HG02763 (cell line): ENCODE results near the gene KMT2B.

Experiments
- ATAC-seq: cut with Tn5 transposase; IDR thresholded peaks from one replicate; pipeline ENCODE4 v1.9.1; 2021; ENCODE audit warnings: mild to moderate bottlenecking, moderate library complexity; ENCODE audit not compliant: unreplicated experiment

Gene KMT2B

DNA sequence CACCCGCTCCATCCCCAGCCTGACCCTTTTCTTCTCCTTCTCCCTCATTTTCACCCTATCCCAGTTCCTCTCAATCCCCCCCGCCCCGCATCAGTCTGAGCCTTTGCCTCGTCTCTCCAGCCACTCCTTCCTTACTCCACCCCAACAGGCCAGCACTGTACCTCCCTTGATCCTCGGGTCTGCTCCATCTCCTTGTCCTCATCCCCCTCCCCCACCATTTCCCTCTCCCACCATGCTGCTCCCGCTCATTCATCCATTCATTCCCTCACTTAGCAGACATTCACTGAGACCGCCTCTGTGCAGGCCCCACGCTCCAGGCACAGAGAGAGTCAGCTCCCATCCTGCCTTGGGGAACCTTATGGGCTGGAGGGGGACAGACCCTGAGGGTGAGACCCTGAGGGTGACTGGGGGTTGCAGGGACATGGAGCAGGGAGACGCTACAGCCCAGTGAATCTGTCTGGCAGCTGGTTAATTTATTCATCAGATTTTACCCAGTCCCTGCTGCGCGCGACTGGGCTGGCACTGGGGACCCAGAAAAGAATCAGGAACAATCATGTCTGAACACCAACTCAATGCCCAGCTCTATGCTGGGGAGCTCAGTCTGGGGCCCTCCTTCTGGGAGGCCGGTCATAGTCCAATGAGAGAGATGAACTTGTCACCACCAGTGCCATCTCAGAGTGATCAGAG, 58.4 kb downstream of the KMT2B start:
- ATAC-seq, result no peak

DNA sequence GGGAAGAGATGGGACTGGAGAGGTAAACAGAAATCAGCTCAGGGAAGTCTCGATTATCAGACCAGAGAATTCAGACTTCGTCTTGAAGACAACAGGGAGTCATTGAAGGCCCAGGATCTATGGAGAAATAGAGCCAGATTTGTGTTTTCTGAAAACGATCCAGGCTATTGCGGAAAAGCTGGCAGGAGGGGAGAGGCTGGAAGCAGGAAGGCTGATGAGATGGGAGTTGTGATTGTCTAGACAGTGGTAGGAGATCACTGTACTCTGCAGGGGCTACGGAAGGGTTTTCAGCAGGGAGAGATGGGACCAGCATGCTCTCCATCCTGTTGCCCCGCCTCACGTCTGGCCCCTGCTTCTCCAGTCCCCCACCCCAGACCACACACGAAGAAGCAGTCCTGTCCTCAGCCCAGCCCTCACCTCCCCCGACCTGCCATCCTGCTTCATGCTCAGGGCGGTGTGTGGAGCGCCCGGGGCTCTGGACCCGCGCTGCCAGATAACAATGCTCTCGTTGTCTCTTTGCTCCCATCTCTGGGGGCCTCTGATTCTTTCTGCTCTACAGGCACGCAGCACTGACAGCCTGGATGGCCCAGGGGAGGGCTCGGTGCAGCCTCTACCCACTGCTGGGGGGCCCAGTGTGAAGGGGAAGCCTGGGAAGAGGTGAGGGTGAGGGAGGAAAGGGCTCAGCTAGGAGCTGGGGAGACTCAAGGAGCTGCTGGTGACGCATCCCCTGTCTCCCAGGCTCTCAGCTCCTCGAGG, 59.5 kb downstream of the KMT2B start:
- no peak for ATAC-seq

DNA sequence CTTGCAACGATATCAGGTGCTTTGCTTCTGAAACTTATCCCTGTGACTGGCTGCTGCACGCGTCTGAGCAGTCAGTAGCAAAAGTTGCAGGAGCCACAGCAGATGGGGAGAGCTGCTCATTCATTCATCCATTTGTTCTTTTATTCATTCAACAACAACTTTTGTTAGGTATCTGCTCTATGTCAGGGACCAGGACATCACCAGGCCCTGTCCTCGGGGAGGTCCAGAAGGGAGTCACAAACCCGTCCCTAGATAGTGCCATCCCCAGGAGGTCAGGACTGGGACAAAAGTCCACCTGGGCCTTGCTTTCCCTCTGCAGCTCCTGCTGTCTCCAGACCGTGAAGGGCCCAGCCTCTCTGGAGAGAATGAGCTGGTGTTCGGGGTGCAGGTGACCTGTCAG, 60.2 kb downstream of the KMT2B start:
- ATAC-seq, result no peak

DNA sequence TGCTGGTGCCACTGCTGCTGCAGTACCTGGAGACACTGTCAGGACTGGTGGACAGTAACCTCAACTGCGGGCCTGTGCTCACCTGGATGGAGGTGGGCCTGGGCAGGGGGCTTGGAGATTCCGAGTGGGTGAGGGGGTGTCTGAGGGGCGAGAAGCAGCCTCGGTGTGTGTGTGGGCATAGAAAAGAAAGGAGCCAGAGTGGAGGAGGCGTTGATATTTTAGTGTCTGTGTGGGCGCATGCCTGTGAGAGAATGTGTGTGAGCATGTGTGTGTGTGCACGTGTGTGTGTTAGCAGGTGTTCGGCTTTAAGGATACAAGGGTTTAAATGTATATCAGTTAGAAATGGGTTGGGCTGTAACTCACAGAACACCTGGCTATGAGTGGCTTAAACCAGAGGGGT, 61.2 kb downstream of the KMT2B start:
- no peak for ATAC-seq

DNA sequence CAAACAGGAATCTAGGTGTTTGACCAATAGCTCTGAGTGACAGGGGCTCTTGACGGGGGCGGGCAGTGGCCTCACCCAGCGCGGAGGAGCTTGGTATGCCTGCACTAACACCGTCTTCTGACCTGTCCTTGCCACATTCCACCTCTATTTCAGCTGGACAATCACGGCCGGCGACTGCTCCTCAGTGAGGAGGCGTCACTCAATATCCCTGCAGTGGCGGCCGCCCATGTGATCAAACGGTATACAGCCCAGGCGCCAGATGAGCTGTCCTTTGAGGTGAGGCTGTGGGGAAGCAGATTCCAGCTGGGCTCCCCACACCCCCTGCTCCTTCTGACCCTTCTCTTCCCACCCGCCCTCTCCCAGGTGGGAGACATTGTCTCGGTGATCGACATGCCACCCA, 62.3 kb downstream of the KMT2B start:
- no peak for ATAC-seq

DNA sequence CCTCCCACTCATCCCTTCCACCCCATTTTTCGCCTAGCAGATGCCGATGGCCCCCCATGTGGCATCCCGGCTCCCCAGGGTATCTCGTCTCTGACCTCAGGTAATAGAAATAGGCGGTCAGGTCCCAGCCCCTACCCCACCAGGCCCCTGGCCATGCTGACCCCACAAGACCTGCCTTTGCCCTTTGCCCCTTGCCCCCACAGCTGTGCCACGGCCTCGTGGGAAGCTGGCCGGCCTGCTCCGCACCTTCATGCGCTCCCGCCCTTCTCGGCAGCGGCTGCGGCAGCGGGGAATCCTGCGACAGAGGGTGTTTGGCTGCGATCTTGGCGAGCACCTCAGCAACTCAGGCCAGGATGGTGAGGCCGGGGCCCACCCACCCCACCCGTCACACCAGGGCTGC, 62.9 kb downstream of the KMT2B start:
- ATAC-seq, result no peak

DNA sequence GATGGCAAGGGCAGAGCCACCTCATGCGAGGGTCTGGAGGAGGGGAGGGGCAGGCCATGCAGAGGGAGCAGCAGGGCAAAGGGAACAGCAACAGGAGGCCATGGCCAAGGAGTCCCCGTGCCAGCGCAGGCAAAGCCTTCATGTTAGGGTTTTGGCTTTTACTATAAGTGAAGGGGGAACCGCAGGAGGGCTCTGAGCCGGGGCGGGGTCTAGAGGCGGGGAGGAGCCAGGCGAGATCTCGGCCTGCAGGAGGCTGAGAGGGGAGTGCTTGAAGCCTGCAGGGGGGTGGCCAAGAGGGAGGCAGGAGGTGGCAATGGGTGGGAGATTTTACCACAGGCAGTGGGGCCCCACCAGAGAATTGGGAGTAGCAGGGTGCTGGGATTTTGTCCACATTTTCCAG, 63.8 kb downstream of the KMT2B start:
- no peak for ATAC-seq

- no peak for ATAC-seq
These were observed 64.8 kb downstream of the KMT2B start for GRCh38 chr19:35782589-35782988.

- no peak for ATAC-seq
These were observed 65.9 kb downstream of the KMT2B start for GRCh38 chr19:35783469-35784434.

DNA sequence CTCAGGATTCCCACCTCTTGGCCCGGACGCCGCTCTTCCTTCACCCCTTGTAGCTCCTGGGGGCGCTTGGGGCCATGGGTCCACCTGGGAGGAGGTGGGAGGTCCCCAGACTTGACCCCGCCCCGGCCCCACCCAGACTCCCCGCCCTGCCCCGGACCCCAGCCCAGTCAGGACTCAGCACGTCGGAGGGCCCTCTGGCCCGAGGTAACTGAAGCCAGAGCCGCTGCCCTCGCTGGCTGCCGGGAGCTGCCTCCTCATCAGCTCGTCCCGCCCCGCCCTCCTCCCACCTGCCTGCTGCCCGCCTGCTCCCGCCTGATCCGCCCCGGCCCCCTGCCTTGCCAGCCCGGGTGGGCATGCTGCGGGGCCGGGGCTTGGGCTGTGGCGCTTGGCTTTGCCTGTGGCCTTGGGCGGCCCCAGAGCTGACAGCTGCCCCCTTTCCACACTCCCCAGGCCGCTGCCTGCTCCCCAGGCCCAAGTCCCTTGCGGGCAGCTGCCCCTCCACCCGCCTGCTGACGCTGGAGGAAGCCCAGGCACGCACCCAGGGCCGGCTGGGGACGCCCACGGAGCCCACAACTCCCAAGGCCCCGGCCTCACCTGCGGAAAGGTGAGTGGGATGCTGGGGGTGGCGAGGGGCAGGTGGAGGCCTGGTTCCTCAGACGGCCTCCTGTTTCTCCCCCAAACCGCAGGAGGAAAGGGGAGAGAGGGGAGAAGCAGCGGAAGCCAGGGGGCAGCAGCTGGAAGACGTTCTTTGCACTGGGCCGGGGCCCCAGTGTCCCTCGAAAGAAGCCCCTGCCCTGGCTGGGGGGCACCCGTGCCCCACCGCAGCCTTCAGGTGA, 66.9 kb downstream of the KMT2B start:
- no peak for ATAC-seq

DNA sequence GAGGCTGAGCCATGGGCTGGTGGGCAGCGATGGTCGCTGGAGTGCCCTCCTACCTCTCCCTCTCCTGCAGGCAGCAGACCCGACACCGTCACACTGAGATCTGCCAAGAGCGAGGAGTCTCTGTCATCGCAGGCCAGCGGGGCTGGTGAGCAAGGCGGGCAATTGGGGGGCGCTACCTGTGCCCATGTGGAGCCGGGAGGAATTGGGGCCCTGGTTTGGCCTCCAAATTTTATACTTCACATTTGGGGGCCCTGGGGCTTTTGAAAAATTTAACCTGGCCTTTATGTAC, 67.5 kb downstream of the KMT2B start:
- ATAC-seq, result no peak

DNA sequence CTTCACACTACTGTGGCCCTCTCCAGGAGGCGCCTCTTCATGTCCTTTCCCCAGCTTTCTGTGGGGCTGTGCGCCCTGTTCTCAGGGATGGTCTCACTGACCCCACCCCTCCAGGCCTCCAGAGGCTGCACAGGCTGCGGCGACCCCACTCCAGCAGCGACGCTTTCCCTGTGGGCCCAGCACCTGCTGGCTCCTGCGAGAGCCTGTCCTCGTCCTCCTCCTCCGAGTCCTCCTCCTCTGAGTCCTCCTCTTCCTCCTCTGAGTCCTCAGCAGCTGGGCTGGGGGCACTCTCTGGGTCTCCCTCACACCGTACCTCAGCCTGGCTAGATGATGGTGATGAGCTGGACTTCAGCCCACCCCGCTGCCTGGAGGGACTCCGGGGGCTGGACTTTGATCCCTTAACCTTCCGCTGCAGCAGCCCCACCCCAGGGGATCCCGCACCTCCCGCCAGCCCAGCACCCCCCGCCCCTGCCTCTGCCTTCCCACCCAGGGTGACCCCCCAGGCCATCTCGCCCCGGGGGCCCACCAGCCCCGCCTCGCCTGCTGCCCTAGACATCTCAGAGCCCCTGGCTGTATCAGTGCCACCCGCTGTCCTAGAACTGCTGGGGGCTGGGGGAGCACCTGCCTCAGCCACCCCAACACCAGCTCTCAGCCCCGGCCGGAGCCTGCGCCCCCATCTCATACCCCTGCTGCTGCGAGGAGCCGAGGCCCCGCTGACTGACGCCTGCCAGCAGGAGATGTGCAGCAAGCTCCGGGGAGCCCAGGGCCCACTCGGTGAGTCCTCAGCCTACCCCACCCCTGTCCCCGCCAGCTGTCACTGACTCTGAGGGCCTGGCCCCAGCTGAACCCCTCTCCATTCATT, 68.7 kb downstream of the KMT2B start:
- ATAC-seq, result no peak

DNA sequence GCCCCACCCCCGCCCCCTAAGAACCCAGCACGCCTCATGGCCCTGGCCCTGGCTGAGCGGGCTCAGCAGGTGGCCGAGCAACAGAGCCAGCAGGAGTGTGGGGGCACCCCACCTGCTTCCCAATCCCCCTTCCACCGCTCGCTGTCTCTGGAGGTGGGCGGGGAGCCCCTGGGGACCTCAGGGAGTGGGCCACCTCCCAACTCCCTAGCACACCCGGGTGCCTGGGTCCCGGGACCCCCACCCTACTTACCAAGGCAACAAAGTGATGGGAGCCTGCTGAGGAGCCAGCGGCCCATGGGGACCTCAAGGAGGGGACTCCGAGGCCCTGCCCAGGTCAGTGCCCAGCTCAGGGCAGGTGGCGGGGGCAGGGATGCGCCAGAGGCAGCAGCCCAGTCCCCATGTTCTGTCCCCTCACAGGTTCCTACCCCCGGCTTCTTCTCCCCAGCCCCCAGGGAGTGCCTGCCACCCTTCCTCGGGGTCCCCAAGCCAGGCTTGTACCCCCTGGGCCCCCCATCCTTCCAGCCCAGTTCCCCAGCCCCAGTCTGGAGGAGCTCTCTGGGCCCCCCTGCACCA, 69.5 kb downstream of the KMT2B start:
- ATAC-seq, result no peak
